Natural killer cell (primary cell): ENCODE results near the gene RARA. TPM values are rescaled to one million over a fixed set of nuclear protein-coding genes. Genes with fewer than 3 reads are reported as not detected.

Experiments
- ATAC-seq, 3 donors: fragments of 150-1000 bp in 2 of 3; fragments of 200-7000 bp in 1 of 3; cut with Tn5 transposase; 1 replicate in 1 of 3; 2 replicates in 2 of 3; pipeline ENCODE4 v1.10.0; 2021; ENCODE audit warnings: mild to moderate bottlenecking in 2 of 3, moderate library complexity in 2 of 3
- DNase-seq, 2 donors: peaks; one replicate each; pipeline versions ENCODE4 v3.0.0 to v3.0.0-alpha.2; 2013 to 2021; ENCODE audit warnings: mixed read lengths in 1 of 2
- H3K27ac ChIP-seq: one replicate; pipeline ENCODE4 v1.5.1; 2013; ENCODE audit warnings: mild to moderate bottlenecking, low read length
- H3K27me3 ChIP-seq: one replicate; pipeline ENCODE4 v1.6.1; 2013; ENCODE audit warnings: low read length; ENCODE audit not compliant: control insufficient read depth, insufficient read depth
- H3K36me3 ChIP-seq: one replicate; pipeline ENCODE4 v1.6.1; 2013; ENCODE audit warnings: low read length; ENCODE audit not compliant: control insufficient read depth, insufficient read depth
- H3K4me1 ChIP-seq: one replicate; pipeline ENCODE4 v1.6.1; 2013; ENCODE audit warnings: low read length; ENCODE audit not compliant: control insufficient read depth, insufficient read depth
- H3K4me3 ChIP-seq: one replicate; pipeline ENCODE4 v1.5.1; 2013; ENCODE audit warnings: low read length
- H3K9me3 ChIP-seq: one replicate; pipeline ENCODE4 v1.6.1; 2013; ENCODE audit warnings: low read length; ENCODE audit not compliant: control insufficient read depth, insufficient read depth
- H3K27ac Mint-ChIP-seq, 2 donors: one replicate each; pipeline ENCODE4 v1.8.0; 2022; ENCODE audit warnings: mild to moderate bottlenecking in 2 of 2, mixed read lengths in 2 of 2, moderate library complexity in 1 of 2
- H3K27me3 Mint-ChIP-seq, 2 donors: one replicate each; pipeline ENCODE4 v1.8.0; 2022; ENCODE audit warnings: low read depth in 2 of 2, mixed read lengths in 2 of 2
- H3K36me3 Mint-ChIP-seq: one replicate; pipeline ENCODE4 v1.8.0; 2022; ENCODE audit warnings: mixed read lengths
- H3K4me1 Mint-ChIP-seq, 2 donors: one replicate each; pipeline ENCODE4 v1.8.0; 2022; ENCODE audit warnings: mixed read lengths in 2 of 2
- H3K4me3 Mint-ChIP-seq: one replicate; pipeline ENCODE4 v1.8.0; 2022; ENCODE audit warnings: mild to moderate bottlenecking, moderate library complexity, mixed read lengths
- H3K9me3 Mint-ChIP-seq, 2 donors: one replicate each; pipeline ENCODE4 v1.8.0; 2022; ENCODE audit warnings: mixed read lengths in 2 of 2
- CTCF ChIP-seq: fragments of 200-600 bp; IDR thresholded peaks from one replicate; pipeline ENCODE4 v1.8.0; 2022; ENCODE audit warnings: antibody characterized with exemption
- WGBS: methylation state at CpG from one replicate; pipeline ENCODE4 v1.1.7; 2013; ENCODE audit warnings: missing lambda C conversion rate; ENCODE audit not compliant: insufficient coverage; 5-methylcytosine and 5-hydroxymethylcytosine counted together
- intact Hi-C: fragments of 100-400 bp; cut with micrococcal nuclease; formaldehyde crosslinking; loops from one replicate; pipeline ENCODE4 v1.14.2; 2022
- total RNA-seq, 4 donors: library from RNA; stranded (reverse); fragments of 120-200 nt in 1 of 4; gene quantifications; one replicate each; pipeline versions ENCODE4 v1.2.3 to v1.2.4, GENCODE V29; 2013 to 2022

The RARA gene
- total RNA-seq, 3 donors from 2014 or later (not counting 1 experiment from before 2014, with no cell fraction given), result 75.9 to 94.6 (median 79.1) TPM

- H3K4me3 ChIP-seq, result no peak overlapping the region
- no peak overlapping the region for H3K27ac ChIP-seq
- no peaks in the 10 kb centered on the region for H3K9me3 ChIP-seq
- DNase-seq, result peak in 1 of 2 donors; percentile 79
- H3K36me3 Mint-ChIP-seq, result no peaks in the 10 kb centered on the region
- no peaks in the 10 kb centered on the region for H3K27me3 ChIP-seq
- H3K9me3 Mint-ChIP-seq, result no peaks in the 10 kb centered on the region
- 85% methylated on average over 4 of the region's 4 CpGs for WGBS
- no peak overlapping the region for H3K27ac Mint-ChIP-seq
- intact Hi-C loops, result loop anchor here (1.0 kb wide), 2 partner anchors 134 to 161 kb away; no protein-coding TSS in a partner anchor
- no peaks in the 10 kb centered on the region for H3K36me3 ChIP-seq
- peak in 2 of 3 donors; percentile 69 to 76 for ATAC-seq
- H3K4me3 Mint-ChIP-seq, result no peak overlapping the region
- H3K4me1 Mint-ChIP-seq, result peaks cover 0 to 5% of the 10 kb centered on the region in 2 donors
- H3K4me1 ChIP-seq, result no peaks in the 10 kb centered on the region
- no peaks in the 10 kb centered on the region for H3K27me3 Mint-ChIP-seq
- peak; percentile 74 for TF ChIP-seq CTCF
These were observed 90.2 kb downstream of the RARA start for GRCh38 chr17:40399185-40399584.

- H3K4me1 Mint-ChIP-seq, result peaks cover 0 to 5% of the 10 kb centered on the region in 2 donors
- ATAC-seq, result no peak
- no peaks in the 10 kb centered on the region for H3K27me3 Mint-ChIP-seq
- no peak for TF ChIP-seq CTCF
- no peaks in the 10 kb centered on the region for H3K9me3 Mint-ChIP-seq
- H3K27ac Mint-ChIP-seq, result no peak overlapping the region
- H3K9me3 ChIP-seq, result no peaks in the 10 kb centered on the region
- H3K4me1 ChIP-seq, result no peaks in the 10 kb centered on the region
- no peaks in the 10 kb centered on the region for H3K36me3 ChIP-seq
- H3K27ac ChIP-seq, result no peak overlapping the region
- peak in 1 of 2 donors; percentile 45 for DNase-seq
- intact Hi-C loops, result no loop called here
- 53% methylated on average over 1 of the region's 1 CpG for WGBS
- no peaks in the 10 kb centered on the region for H3K36me3 Mint-ChIP-seq
- no peak overlapping the region for H3K4me3 Mint-ChIP-seq
- no peak overlapping the region for H3K4me3 ChIP-seq
- no peaks in the 10 kb centered on the region for H3K27me3 ChIP-seq
These were observed 93.7 kb downstream of the RARA start for GRCh38 chr17:40402668-40403067.

- Mint-ChIP-seq H3K36me3 (no peaks in the 10 kb centered on the region), H3K27ac (no peak overlapping the region), H3K9me3 (no peaks in the 10 kb centered on the region), H3K4me3 (no peak overlapping the region), H3K4me1 (peaks cover 0 to 4% of the 10 kb centered on the region in 2 donors), H3K27me3 (no peaks in the 10 kb centered on the region)
- Histone ChIP-seq H3K4me1 (no peaks in the 10 kb centered on the region), H3K27me3 (no peaks in the 10 kb centered on the region), H3K4me3 (no peak overlapping the region), H3K9me3 (no peaks in the 10 kb centered on the region), H3K36me3 (no peaks in the 10 kb centered on the region), H3K27ac (no peak overlapping the region)
- no peak for TF ChIP-seq CTCF
- WGBS, result 100% methylated on average over 3 of the region's 3 CpGs
- intact Hi-C loops, result no loop called here
- no peak for DNase-seq
- no peak for ATAC-seq
These were observed 95.0 kb downstream of the RARA start for GRCh38 chr17:40404003-40404402.

Other genes with a start within 250 kb of the RARA start
- gene THRA, start 246.2 kb upstream of the RARA start, total RNA-seq, result 10 to 100 TPM; 40.8 to 55.7 (median 42.3) TPM
- 10 to 100 TPM in 1 of 3 donors, 1 to 10 TPM in 2; 8.8 to 10.1 (median 9.9) TPM for gene NR1D1, start 208.6 kb upstream of the RARA start, total RNA-seq
- gene MSL1, start 187.2 kb upstream of the RARA start, total RNA-seq, result 100 to 1,000 TPM in 2 of 3 donors, 10 to 100 TPM in 1; 99.0 to 124 (median 110) TPM
- gene CASC3, start 168.6 kb upstream of the RARA start, total RNA-seq, result 100 to 1,000 TPM; 178 to 213 (median 187) TPM
- 1 to 10 TPM; 4.7 to 9.0 (median 6.7) TPM for gene RAPGEFL1, start 131.7 kb upstream of the RARA start, total RNA-seq
- 10 to 100 TPM; 43.2 to 47.4 (median 43.9) TPM for gene WIPF2, start 89.9 kb upstream of the RARA start, total RNA-seq
- gene CDC6, start 21.3 kb upstream of the RARA start, total RNA-seq, result 1 to 10 TPM; 3.4 to 4.9 (median 3.8) TPM
- not detected for gene GJD3, start 55.6 kb downstream of the RARA start, total RNA-seq
- gene TOP2A, start 108.7 kb downstream of the RARA start, total RNA-seq, result 1 to 10 TPM; 2.0 to 6.4 (median 4.6) TPM
- gene IGFBP4, start 134.3 kb downstream of the RARA start, total RNA-seq, result 1 to 10 TPM; 2.1 to 8.1 (median 2.8) TPM
- 1 to 10 TPM in 1 of 3 donors, under 1 TPM in 2; 0.65 to 1.8 (median 0.94) TPM for gene TNS4, start 192.4 kb downstream of the RARA start, total RNA-seq